ENCODE measurements around the gene SMYD3.

GRCh38 chr1:246111570-246111969, 395.5 kb downstream of the SMYD3 start:
- no peak for TF ChIP-seq CTCF (IDR thresholded peaks at IDR 0.05)
- TF ChIP-seq POLR2A (IDR thresholded peaks at IDR 0.05): no peak
